HG02840 (cell line): ENCODE results near the gene URB1.
"Not testable (repeated sequence)": the region's sequence is repeated elsewhere in the genome, so short reads cannot be mapped to it uniquely, and the experiment has no call there.

Experiments
- ATAC-seq: cut with Tn5 transposase; IDR thresholded peaks from one replicate; pipeline ENCODE4 v1.9.1; 2021; ENCODE audit warnings: mild to moderate bottlenecking, moderate library complexity, moderate number of reproducible peaks; ENCODE audit not compliant: unreplicated experiment, low FRiP score

The URB1 gene

DNA sequence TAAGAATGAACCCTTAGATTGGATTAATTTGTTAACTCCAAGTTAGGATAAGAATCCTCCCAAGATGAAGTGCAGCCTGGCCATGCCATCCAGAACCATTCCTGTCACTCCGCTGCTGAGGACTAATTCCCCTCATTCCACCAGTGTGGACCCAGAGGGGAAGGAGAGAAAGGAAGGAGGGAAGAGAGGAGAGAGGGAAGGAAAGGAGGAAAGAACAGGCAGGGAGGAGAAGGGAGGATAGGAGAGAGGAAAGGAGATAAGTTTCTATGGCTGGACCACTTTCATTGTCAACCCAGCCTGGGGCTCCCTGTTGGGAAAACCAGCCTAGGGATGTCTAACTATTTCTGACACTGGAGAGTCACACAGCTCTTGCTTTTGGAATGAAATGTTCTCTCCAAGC is 89.4 kb downstream of the URB1 start:
- no peak for ATAC-seq

DNA sequence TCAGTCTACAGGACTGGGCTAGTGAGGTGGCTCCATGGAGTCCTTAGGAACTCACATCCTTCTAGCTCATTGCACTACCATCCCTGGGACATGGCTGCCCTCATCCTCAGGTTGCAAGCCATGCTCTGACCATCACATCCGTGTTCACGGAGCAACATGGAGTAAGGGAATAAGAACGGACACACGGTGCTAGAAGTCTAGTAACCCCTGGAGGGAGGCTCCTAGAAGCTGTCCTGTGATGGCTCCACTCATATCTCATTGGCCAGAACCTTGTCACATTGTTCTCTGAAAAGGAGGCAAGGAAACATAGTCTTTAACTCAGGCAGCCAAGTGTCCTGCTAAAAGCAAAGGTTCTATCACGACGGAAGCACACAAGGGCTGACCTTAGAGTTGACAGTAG is 90.3 kb downstream of the URB1 start:
- no peak for ATAC-seq

DNA sequence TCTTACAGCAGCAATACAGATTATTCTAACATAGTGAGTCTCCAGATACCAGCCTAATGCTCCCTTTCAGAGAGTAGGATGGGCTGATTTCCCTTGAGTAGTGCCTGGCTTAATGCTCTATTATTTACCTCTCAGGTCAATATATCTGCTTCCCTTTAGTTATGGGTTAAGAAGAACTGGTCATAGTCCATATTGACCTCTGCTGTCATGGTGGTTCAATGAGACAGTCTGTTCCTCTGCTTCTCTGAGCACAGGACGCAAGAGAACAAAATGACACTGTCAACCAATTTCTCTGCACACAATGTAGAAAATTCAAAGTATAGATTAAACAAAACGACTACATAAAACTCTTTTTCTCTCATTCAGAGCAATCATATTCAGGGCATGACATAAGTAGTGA is 91.2 kb downstream of the URB1 start:
- ATAC-seq: no peak

DNA sequence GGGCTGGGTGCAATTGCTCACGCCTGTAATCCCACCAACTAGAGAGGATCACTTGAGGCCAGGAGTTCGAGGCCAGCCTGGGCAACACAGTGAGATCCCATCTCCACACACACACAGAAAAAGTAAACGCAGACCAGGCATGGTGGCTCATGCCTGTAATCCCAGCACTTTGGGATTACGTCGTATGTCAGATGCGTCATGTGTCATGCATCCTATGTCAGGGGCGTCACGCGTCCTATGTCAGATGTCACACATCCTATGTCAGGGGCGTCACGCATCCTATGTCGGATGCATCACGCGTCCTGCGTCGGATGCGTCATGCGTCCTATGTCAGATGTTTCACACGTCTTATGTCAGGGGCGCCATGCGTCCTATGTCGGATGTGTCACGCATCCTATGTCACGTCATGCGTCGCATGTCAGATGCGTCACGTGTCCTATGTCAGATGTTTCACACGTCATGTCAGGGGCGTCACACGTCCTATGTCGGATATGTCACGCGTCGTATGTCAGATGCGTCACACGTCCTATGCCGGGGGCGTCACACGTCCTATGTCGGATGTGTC is 92.6 kb downstream of the URB1 start:
- no peak for ATAC-seq

DNA sequence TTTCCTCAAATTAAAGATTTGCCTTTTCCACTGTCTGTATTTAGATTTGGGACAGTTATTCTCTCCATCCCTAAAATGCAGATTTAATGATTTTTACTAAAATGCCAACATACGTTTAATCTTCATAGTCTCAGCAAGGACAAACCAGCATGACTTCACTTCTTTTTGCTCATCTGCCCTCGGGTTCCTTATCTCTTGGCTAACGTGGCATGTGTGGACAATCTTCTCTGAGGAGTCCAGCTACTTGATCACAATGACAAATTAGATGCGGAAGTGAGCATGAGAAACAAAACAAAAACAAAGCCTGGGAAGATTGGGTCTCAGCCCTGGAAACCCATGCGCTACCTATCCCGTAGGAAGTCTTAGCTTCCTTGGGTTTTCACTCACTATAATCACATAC is 93.1 kb downstream of the URB1 start:
- no peak for ATAC-seq

GRCh38 chr21:32298658-32299081 is 94.1 kb downstream of the URB1 start, which contains the start of gene MRAP:
Gene MRAP, plus strand, starts transcription at chr21:32298855. Its CDS starts 117 bp downstream, at chr21:32298972.
- no peak for ATAC-seq

DNA sequence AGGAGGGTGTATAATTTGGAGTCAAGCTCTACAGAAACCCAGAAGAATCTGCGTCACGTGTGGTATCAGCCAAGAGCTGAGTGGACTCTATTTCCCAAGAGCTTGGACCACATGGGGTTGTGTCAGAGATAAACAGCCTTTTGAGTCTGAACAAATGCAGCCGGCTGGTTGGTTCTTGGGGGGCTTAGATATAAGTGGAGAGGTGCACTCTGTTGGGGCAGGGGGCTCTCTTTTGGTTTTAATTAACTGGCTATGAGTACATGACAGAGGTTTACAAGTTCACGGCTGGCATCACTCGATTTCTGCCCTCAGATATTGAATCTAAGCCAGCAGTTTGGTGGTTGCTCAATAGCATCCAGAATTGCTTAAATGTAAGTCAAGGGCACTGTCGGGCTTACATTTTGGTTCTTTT is 94.7 kb downstream of the URB1 start:
- no peak for ATAC-seq

DNA sequence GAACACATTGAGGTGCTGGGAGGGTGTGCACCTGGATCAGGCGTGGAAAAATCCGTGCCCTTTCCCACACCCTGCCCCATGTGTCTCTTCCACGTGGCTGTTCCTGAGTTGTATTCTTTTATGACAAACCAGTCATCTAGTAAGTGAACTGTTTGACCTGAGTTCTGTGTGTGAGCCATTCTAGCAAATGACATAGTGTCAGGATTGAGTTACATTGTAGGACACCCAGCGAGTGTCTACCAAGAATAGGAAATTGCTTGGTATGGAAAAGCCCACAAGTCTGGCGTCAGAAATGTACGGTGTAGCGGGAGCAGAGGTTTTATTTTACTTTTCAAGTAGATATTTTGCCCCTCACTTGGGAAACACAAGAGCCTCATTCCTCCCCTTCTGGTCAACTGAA is 95.4 kb downstream of the URB1 start:
- no peak for ATAC-seq

DNA sequence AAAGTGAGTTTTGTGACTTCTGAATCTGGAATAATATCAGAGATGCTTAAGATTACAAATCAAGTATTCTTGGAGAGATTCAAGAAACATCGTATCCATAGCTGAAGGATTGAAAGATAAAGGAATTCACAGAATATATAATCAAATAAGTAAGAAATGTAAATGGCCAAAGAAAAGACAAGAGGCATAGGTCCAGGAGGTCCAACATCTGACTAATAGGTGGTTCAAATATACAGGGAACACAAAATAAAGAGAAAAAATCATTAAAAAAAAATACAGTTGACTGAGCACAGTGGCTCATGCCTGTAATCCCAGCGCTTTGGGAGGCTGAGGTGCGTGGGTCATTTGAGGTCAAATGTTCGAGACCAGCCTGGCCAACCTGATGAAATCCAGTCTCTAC is 107.3 kb downstream of the URB1 start:
- no peak for ATAC-seq

DNA sequence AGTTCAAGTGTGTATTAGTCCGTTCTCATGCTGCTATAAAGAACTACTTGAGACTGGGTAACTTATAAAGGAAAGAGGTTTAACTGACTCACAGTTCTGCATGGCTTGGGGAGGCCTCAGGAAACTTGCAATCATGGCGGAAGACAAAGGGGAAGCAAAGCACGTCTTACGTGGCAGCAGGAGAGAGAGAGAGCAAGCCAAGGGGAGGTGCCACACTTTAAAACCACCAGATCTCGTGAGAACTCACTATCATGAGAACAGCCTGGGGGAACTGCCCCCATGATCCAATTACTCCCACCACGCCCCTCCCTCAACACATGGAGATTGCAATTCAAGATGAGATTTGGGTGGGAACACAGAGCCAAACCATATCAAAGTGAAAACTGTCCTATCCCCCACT is 109.8 kb downstream of the URB1 start:
- ATAC-seq: no peak

DNA sequence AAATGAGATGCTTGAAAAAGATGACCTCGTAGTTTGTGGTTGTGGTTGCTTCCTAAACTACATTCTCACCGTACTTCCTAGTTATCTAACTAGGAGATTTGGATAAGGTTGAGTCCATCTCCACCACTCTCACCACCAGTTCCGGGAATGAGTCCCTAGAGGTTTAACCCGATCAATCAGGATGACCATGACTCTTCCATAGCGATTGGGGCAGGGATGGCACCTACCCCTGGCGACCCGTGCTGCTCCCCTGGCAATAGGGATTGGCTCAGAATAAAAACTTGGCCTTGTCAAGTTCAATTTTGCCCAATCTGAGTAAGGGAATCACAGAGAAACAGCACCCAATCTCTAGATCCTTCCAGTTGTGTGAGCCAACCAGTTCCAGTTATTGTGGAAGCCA is 111.3 kb downstream of the URB1 start:
- no peak for ATAC-seq

GRCh38 chr21:32279377-32279680 is 113.5 kb downstream of the URB1 start:
- ATAC-seq: no peak

DNA sequence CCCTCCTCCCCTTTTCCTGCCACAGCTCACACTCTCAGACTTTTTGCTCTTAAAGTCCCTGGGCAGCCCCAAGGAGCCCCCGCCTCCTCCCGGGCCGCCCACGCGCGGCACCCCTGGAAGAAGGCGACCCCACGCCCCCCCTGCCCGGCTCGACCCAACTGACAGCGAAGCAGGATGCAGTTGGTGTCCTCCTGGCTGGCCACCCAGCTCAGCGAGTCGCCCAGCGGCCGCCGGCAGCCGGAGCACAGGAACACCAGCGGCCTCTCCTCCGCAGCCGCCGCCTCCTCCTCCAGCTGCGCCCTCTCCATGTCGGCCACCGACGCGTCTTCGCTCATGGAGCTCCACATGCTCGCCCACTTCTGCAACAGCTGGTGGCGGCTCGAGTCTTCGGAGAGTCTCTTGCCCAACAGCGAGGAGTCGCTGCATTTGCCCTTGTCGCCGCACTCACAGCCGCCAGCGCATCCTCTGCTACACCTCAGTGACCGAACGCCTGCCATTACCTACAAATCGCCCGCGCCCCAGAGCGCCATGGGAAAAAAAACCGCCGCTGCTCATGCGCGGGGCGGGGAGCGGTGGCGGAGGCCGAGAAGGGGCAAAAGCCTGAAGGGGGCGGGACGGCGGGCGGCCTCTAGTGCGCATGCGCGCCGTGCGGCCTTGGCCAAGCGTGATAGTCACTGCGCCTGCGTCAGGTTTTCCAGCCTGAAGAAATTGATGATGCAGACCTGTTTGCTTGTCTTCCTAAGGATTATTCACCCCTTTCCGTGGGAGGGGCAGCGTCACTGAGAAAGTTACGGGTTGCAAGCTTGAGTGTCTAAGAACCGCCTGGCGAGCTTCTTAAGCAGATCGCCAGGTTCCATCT is 114.1 kb downstream of the URB1 start, which contains the start of gene MIS18A:
TSS of gene MIS18A (minus strand) at position 532 of the 859 bp plus-strand sequence. CDS start at position 497, 35 bp downstream.
- ATAC-seq: peak; percentile 95

DNA sequence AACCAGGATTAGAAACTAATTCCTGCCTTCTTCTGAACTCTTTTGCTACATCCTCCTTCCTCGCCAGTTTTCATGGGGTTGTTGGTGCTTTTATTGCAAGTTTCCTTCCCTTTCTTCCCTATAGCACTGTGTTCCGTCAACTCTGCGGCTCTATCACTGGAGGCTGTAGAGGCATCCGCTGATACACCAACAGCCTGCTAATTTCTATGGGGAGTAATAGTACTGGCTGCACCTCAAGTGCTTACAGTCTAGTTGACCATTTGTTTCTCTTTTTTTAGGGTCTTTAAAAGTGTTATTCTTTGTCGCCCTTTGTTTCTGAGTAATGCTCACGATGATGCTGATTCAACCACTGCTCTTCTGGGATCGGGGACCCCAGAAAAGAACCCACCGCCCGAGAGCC is 114.7 kb downstream of the URB1 start:
- ATAC-seq: peak; percentile 7

DNA sequence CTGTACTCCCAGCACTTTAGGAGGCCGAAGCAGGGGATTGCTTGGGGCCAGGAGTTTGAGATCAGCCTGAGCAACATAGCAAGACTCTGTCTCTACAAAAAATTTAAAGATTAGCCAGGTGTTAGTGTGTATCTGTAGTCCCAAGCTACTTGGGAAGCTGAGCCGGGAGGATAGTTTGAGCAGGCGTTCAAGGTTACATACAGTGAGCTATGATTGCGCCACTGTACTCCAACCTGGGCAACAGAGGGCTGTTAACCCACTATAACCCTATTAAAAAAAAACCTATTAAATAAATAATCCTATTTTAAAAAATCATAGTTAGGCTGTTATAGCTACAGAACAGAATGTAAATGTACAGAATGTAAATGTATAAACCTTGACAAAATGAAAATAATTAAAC is 116.1 kb downstream of the URB1 start:
- no peak for ATAC-seq

GRCh38 chr21:32270748-32271147 is 122.1 kb downstream of the URB1 start:
- no peak for ATAC-seq

DNA sequence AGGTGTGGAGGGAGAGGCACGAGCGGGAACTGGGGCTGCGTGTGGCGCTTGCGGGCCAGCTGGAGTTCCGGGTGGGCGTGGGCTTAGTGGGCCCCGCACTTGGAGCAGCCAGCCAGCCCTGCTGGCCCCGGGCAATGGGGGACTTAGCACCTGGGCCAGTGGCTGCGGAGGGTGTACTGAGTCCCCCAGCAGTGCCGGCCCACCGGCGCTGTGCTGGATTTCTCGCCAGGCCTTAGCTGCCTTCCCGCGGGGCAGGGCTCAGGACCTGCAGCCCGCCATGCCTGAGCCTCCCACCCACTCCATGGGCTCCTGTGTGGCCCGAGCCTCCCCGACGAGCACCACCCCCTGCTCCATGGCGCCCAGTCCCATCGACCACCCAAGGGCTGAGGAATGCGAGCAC is 127.5 kb downstream of the URB1 start:
- ATAC-seq: not testable (repeated sequence)

- ATAC-seq: no peak
Observed at GRCh38 chr21:32261929-32262328, 130.9 kb downstream of the URB1 start.
